Measurements from ENCODE around the gene NFATC4.
"Not testable (repeated sequence)": the region's sequence is repeated elsewhere in the genome, so short reads cannot be mapped to it uniquely, and the experiment has no call there.

Gene NFATC4

DNA sequence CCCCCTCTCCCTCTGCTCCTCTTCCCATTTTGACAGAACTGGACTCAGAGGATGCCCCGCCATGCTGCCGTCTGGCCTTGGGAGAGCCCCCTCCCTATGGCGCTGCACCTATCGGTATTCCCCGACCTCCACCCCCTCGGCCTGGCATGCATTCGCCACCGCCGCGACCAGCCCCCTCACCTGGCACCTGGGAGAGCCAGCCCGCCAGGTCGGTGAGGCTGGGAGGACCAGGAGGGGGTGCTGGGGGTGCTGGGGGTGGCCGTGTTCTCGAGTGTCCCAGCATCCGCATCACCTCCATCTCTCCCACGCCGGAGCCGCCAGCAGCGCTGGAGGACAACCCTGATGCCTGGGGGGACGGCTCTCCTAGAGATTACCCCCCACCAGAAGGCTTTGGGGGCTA is 1.5 kb downstream of the NFATC4 start:
- H3K36me3 Mint-ChIP-seq = no peaks in the 10 kb centered on the region
- ATAC-seq = no peak
- peak overlapping the region; percentile 93 for H3K27ac Mint-ChIP-seq
- peaks cover 34% of the 10 kb centered on the region for H3K4me1 Mint-ChIP-seq
- H3K9me3 Mint-ChIP-seq = no peaks in the 10 kb centered on the region
- peaks cover 19% of the 10 kb centered on the region for H3K27me3 Mint-ChIP-seq
- peak overlapping the region; percentile 29 for H3K4me3 Mint-ChIP-seq

DNA sequence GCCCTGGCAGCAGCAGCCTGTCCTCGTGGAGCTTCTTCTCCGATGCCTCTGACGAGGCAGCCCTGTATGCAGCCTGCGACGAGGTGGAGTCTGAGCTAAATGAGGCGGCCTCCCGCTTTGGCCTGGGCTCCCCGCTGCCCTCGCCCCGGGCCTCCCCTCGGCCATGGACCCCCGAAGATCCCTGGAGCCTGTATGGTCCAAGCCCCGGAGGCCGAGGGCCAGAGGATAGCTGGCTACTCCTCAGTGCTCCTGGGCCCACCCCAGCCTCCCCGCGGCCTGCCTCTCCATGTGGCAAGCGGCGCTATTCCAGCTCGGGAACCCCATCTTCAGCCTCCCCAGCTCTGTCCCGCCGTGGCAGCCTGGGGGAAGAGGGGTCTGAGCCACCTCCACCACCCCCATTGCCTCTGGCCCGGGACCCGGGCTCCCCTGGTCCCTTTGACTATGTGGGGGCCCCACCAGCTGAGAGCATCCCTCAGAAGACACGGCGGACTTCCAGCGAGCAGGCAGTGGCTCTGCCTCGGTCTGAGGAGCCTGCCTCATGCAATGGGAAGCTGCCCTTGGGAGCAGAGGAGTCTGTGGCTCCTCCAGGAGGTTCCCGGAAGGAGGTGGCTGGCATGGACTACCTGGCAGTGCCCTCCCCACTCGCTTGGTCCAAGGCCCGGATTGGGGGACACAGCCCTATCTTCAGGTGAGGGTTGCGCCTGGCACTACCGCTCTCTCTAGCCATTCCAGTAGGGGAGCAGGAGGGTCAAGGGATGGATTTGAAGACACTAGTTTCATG is 2.1 kb downstream of the NFATC4 start:
- no peak overlapping the region for H3K4me3 Mint-ChIP-seq
- no peak overlapping the region for H3K27ac Mint-ChIP-seq
- peaks cover 16% of the 10 kb centered on the region for H3K27me3 Mint-ChIP-seq
- no peaks in the 10 kb centered on the region for H3K9me3 Mint-ChIP-seq
- no peak for ATAC-seq
- H3K4me1 Mint-ChIP-seq = peaks cover 31% of the 10 kb centered on the region
- no peaks in the 10 kb centered on the region for H3K36me3 Mint-ChIP-seq

DNA sequence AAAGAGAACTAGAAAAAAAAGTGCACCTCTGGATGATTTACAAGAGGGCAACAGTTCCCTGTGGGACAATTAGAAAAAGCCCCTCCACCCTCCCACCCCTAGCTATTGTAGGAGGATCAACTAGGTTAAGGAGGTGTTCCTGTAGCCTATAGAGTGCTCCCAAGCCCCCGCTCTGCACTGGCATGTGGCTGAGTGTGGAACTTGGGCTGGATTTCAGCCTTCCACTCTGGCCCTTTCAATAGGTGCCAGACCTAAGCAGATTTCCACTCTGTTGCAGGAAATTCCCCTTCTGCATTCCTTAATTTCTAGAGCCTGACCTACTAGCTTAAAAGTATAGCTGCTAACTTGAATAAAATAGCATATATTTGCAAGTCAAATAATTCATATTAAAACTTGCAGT is 2.8 kb downstream of the NFATC4 start:
- Mint-ChIP-seq H3K4me3 (no peak overlapping the region), H3K27me3 (peaks cover 13% of the 10 kb centered on the region), H3K4me1 (peaks cover 24% of the 10 kb centered on the region), H3K9me3 (no peaks in the 10 kb centered on the region), H3K27ac (no peak overlapping the region), H3K36me3 (no peaks in the 10 kb centered on the region)
- no peak for ATAC-seq

DNA sequence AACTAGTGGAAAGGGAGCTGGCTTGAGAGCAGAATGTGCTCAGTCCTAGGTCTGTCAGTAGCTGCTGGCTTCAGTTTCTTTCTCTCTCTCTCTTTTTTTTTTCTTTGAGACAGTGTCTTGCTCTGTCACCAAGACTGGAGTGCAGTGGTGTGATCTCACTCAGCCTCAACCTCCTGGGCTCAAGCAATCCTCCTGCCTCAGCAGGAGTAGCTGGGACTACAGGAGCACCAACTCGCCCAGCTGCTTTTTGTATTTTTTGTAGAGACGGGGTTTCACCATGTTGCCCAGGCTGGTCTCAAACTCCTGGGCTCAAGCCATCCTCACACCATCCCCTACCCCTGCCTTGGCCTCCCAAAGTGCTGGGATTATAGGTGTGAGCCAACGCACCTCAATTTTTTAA is 3.6 kb downstream of the NFATC4 start:
- H3K27me3 Mint-ChIP-seq = peaks cover 13% of the 10 kb centered on the region
- not testable (repeated sequence) for H3K36me3 Mint-ChIP-seq, H3K9me3 Mint-ChIP-seq, ATAC-seq, H3K4me3 Mint-ChIP-seq, H3K27ac Mint-ChIP-seq
- H3K4me1 Mint-ChIP-seq = peaks cover 19% of the 10 kb centered on the region

DNA sequence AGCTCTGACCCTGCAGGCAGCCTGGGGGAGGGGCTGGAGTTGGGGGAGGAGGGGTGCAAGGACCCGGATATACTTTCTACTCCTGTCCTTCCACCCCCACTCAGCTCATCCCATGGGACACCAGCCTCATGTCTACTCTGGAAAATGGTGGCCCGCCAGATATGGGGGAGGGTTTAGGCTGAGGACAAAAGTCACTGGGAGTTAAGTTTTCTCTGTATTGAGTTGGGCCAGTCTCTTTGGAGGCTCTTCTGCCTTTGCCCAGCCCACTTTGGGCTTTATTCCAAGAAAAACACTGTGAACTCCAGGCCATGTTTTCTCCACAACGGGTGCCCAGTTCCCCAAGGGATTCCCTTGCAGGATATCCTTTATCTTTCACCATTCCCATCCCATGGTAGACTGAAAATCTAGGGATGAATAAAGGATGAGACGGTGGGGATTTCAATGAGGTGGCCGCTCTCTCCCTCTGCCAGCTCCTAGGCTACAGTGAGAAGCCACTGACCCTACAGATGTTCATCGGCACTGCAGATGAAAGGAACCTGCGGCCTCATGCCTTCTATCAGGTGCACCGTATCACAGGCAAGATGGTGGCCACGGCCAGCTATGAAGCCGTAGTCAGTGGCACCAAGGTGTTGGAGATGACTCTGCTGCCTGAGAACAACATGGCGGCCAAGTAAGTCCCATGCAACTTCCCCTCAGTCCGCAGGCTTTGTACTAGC is 4.9 kb downstream of the NFATC4 start:
- peaks cover 6% of the 10 kb centered on the region for H3K27me3 Mint-ChIP-seq

DNA sequence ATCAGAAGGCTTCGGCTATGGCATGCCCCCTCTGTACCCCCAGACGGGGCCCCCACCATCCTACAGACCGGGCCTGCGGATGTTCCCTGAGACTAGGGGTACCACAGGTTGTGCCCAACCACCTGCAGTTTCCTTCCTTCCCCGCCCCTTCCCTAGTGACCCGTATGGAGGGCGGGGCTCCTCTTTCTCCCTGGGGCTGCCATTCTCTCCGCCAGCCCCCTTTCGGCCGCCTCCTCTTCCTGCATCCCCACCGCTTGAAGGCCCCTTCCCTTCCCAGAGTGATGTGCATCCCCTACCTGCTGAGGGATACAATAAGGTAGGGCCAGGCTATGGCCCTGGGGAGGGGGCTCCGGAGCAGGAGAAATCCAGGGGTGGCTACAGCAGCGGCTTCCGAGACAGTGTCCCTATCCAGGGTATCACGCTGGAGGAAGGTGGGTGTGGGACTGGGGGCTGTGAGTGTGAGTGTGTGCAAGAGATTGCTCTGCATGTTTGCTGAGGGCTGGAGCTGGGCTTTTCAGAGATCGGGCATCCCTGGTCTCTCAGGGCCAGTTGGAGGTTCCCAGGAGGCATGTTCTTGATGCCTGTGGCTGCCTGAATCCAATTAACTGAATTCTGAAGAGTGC is 8.6 kb downstream of the NFATC4 start:
- Mint-ChIP-seq H3K4me3 (no peak overlapping the region), H3K9me3 (no peaks in the 10 kb centered on the region), H3K4me1 (no peaks in the 10 kb centered on the region), H3K27ac (no peak overlapping the region), H3K27me3 (no peaks in the 10 kb centered on the region), H3K36me3 (no peaks in the 10 kb centered on the region)
- no peak for ATAC-seq

More for the DNA sequence above, 4.9 kb downstream of the NFATC4 start:
- H3K36me3 Mint-ChIP-seq = no peaks in the 10 kb centered on the region
- no peak overlapping the region for H3K27ac Mint-ChIP-seq
- H3K4me1 Mint-ChIP-seq = peaks cover 7% of the 10 kb centered on the region
- ATAC-seq = no peak
- no peaks in the 10 kb centered on the region for H3K9me3 Mint-ChIP-seq
- no peak overlapping the region for H3K4me3 Mint-ChIP-seq

DNA sequence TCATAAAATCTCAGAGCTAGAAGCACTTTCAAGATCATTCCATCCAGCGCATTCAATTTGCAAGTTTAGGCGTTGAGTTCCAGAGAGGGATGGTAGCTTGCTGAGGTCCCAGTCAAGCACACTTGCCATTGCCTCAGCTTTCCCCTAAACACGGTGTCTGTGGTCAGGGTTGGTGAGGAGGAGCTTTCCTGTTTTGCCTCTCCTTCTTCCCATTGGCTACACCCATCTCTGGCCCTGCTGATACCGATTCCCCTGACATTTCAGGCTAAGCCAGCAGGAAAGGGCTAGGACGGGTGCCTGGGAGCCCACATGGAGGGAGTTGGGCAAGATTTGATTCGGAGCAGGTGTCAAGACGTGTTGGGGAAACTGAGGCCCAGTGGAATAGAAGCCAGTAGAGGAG is 9.1 kb downstream of the NFATC4 start:
- no peaks in the 10 kb centered on the region for H3K4me1 Mint-ChIP-seq
- H3K36me3 Mint-ChIP-seq = no peaks in the 10 kb centered on the region
- no peak overlapping the region for H3K27ac Mint-ChIP-seq
- no peak for ATAC-seq
- no peaks in the 10 kb centered on the region for H3K27me3 Mint-ChIP-seq
- no peaks in the 10 kb centered on the region for H3K9me3 Mint-ChIP-seq
- H3K4me3 Mint-ChIP-seq = no peak overlapping the region

DNA sequence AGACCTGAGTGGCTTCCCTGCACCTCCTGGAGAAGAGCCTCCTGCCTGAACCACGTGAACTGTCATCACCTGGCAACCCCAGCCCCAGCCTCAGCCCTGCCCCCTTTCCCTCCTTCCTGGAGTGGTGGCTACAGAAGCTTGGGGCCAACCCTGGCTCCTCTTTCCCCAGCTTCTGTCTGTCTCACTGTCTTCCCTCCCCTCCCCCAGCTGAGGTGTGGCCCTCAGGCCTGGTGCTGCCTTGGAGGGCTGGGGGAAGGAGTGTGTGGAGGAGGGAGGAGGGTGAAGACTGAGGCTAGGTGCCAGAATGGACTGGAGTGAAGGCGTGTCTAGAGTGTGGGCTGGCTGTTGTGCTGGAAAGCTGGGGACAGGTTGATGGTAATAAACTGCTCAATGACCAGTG is 9.7 kb downstream of the NFATC4 start:
- H3K36me3 Mint-ChIP-seq = no peaks in the 10 kb centered on the region
- no peak overlapping the region for H3K27ac Mint-ChIP-seq
- no peaks in the 10 kb centered on the region for H3K27me3 Mint-ChIP-seq
- ATAC-seq = no peak
- no peaks in the 10 kb centered on the region for H3K4me1 Mint-ChIP-seq
- no peak overlapping the region for H3K4me3 Mint-ChIP-seq
- no peaks in the 10 kb centered on the region for H3K9me3 Mint-ChIP-seq

DNA sequence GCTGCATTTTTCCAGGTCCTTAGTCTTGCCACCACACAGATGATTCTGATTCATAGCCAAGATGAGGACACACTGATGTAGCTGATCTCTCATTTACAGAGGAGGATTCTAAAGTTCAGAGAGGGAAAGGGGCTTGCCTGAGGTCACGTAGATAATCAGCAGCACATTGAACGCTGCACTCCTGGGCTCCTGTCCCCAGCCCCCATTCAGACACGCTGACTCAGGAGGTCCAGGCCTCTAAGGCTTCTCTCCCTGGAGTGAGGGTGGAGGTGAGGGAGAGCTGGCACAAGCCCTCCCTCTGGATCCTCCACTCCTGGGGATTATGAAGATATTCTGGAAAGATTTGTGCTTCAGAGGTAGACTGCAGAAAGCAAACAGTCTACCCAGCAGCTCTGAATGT is 10.3 kb downstream of the NFATC4 start:
- H3K27ac Mint-ChIP-seq = no peak overlapping the region
- H3K36me3 Mint-ChIP-seq = no peaks in the 10 kb centered on the region
- ATAC-seq = peak; percentile 37
- no peaks in the 10 kb centered on the region for H3K4me1 Mint-ChIP-seq
- H3K27me3 Mint-ChIP-seq = no peaks in the 10 kb centered on the region
- no peaks in the 10 kb centered on the region for H3K9me3 Mint-ChIP-seq
- H3K4me3 Mint-ChIP-seq = no peak overlapping the region

DNA sequence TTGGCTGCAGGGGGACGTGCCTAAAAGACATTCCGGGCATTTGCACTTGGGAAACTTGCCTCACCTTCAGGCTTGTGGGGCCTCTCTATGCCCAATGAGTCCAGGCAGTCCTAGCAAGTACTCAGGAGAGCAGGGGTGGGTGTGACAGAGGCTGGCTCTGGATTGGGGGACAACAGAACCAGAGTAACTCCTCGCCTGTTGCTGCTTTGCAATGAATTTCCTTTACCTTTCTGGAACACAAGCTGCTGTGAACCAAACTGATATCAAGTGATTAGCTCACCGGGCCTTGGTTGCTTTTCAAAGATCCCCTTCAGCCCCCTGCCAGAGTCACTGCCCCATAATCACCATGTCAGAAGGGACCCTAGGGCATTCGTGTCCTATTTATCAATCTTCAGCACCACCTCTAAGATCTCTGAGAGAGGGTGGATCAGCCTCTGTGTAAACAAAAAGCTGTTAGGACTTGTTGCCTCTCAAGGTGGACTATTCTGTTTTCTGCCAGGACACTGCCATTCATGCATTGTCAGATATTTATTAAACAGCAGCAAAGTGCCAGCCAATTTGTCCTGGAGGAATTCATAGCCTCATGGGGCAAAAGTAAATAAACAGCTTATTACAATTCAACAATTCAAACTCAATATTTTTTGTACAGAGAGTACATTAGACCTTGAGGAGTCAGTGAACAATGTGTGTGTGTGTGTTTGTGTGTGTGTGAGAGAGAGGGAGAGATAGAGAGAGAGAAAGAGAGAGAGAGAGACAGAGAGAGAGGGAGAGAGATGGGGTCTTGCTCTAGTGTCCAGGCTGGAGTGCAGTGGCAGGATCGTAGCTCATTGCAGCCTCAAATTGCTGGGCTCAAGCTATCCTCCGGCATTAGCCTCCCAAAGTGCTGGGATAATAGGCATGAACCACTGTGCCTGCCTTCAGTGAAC is 11.3 kb downstream of the NFATC4 start:
- Mint-ChIP-seq H3K27ac (no peak overlapping the region), H3K27me3 (no peaks in the 10 kb centered on the region), H3K4me1 (no peaks in the 10 kb centered on the region), H3K36me3 (no peaks in the 10 kb centered on the region), H3K4me3 (no peak overlapping the region), H3K9me3 (no peaks in the 10 kb centered on the region)
- no peak for ATAC-seq

DNA sequence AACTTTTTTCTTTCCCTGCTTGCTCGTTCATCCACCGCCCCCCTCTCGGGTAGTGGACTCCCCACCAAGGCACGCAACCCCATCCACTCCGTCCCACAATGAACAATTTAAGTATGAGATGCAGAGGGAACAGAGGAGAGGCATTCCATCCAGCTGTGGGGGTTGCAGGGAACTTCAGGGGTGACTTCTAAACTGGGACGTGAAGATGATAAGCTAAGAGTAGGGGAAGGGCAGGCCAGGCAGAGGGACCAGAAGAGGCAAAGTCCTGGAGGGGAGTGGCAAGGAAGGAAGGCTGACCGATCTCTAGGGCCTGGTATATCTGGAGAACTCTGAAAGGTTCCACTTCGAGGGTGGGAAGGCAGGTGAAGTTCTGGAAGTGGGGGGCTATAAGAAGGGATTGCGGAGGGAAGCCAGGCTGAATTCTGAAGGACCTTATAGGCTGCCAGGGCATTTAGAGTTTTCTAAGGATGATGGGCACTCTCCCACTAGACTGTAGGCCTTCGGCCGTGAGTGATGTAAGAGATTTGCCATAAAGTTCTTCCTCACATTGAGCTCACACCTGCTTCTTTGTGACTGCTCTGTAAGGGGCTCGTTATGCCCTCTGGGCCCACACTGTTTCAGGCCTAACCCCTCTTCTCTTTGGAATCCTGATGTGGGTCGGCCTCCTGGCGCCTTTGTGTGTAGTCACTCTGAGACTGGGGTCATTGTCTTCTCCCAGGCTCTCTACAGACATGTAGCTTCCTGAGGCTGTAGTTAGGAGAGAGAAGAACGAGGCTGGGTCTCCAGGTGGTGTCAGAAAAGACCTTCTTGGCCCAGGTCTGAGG is 12.1 kb downstream of the NFATC4 start:
- no peak for ATAC-seq
- Mint-ChIP-seq H3K4me3 (no peak overlapping the region), H3K36me3 (no peaks in the 10 kb centered on the region), H3K27ac (no peak overlapping the region), H3K4me1 (no peaks in the 10 kb centered on the region), H3K27me3 (no peaks in the 10 kb centered on the region), H3K9me3 (no peaks in the 10 kb centered on the region)

DNA sequence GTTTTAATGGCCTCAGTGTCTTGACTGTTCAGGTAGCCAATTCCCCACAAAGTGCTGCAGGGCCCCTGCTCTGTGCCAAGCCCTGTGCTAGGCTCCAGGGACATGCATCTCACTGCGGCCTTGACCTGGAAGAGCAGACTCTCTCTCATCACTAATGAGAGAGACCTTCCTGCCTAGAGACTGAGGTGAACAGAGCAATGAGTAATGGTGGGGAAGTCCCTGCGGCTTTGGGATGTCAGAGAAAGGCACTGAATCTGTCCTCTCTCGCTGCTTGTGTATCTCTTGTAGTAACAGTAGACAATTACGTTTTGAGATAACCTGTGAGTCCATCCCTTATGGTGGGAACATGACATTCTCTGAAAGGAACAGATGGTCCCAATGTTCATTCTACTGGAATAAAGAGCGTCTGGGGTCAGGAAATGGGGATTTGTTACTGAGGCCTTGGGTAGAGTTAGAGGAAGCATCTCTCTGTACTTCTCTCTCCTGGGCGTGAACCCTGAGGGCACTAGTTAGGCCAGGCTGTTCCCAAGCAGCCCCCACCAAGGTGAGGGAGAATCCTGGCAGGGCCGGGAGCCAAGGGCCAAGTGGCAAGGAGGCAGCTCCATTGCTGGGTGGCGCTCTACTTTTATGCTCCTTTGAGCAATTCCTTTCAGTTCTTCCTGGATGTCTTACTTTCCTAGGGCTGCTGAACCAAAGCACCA is 13.5 kb downstream of the NFATC4 start:
- no peaks in the 10 kb centered on the region for H3K9me3 Mint-ChIP-seq
- H3K4me1 Mint-ChIP-seq = no peaks in the 10 kb centered on the region
- H3K27ac Mint-ChIP-seq = no peak overlapping the region
- no peaks in the 10 kb centered on the region for H3K36me3 Mint-ChIP-seq
- no peak for ATAC-seq
- no peaks in the 10 kb centered on the region for H3K27me3 Mint-ChIP-seq
- no peak overlapping the region for H3K4me3 Mint-ChIP-seq

DNA sequence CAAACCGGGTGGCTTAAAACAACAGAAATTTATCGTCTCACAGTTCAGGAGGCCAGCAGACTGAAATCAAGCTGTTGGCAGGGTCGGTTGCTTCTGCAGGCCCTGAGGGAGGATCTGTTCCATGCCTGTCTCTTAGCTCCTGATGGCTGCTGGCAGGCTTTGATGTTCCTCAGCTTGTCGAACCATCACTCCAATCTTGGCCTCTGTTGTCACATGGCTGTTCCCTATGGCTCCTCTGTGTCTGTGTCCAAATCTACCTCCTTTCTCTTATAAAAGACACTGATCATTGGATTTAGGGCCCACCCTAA is 14.0 kb downstream of the NFATC4 start:
- Mint-ChIP-seq H3K4me3 (no peak overlapping the region), H3K27ac (no peak overlapping the region), H3K4me1 (no peaks in the 10 kb centered on the region), H3K36me3 (no peaks in the 10 kb centered on the region), H3K27me3 (no peaks in the 10 kb centered on the region), H3K9me3 (no peaks in the 10 kb centered on the region)
- ATAC-seq = no peak

DNA sequence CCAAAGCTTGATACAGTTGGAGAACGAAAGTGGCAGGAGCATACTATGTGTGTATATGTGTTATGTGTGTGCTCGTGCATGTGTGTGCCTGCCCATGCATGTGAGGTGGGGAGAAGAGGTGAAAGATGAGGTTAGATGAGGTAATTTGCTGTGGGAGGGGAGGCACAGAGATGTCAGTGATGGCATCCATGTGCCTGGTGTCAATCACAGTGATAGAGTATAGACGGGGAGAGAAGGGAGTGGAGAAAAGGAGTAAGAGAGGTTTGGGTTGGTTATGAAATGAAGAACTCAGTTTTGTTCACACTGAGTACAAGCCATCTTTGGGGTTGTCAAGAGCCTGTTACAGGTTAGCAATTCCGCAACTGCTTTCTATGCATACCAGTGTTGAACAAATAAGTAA is 16.2 kb downstream of the NFATC4 start:
- H3K4me1 Mint-ChIP-seq = no peaks in the 10 kb centered on the region
- ATAC-seq = no peak
- H3K27ac Mint-ChIP-seq = no peak overlapping the region
- no peak overlapping the region for H3K4me3 Mint-ChIP-seq
- H3K27me3 Mint-ChIP-seq = no peaks in the 10 kb centered on the region
- no peaks in the 10 kb centered on the region for H3K9me3 Mint-ChIP-seq
- H3K36me3 Mint-ChIP-seq = no peaks in the 10 kb centered on the region

Data from stimulated activated memory B cell treated with anti-CD40 and anti-IgM and Interleukin-4, amounts not matched to agents 10 μg/mL and 1 μg/mL and 100 μg/mL, for 72 hours (primary cell).